Stimulated activated CD8-positive, alpha-beta memory T cell treated with anti-CD3 and anti-CD28 coated beads, Interleukin-4, amount 100 ng/mL, for 24 hours (primary cell): ENCODE data around the gene CBLC.
"Not testable (repeated sequence)": the region's sequence is repeated elsewhere in the genome, so short reads cannot be mapped to it uniquely, and the experiment has no call there.

ENCODE experiments used
- DNase-seq: peaks from one replicate; pipeline ENCODE4 v3.0.0-alpha.2; 2020; ENCODE audit warnings: low read depth

CBLC gene

GRCh38 chr19:44765033-44765948, 12.4 kb upstream of the CBLC start:
- no peak for DNase-seq

DNA sequence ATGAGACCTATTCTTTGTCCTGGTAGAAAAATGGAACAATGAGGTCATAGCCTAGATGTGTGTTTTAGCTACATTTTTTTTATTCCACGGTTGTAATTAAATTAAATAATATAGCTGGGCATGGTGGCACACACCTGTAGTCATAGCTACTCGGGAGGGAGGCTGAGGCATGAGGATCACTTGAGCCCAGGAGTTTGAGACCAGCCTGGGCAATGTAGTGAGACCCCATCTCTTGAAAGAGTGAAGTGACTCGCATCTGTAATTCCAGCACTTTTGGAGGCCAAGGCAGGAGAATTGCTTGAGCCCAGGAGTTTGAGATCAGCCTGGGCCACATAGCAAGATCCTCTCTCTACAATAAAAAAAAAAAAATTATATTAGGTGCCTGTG, 11.7 kb upstream of the CBLC start:
- no peak for DNase-seq

- no peak for DNase-seq
These were observed 10.2 kb upstream of the CBLC start for GRCh38 chr19:44767295-44768180.

DNA sequence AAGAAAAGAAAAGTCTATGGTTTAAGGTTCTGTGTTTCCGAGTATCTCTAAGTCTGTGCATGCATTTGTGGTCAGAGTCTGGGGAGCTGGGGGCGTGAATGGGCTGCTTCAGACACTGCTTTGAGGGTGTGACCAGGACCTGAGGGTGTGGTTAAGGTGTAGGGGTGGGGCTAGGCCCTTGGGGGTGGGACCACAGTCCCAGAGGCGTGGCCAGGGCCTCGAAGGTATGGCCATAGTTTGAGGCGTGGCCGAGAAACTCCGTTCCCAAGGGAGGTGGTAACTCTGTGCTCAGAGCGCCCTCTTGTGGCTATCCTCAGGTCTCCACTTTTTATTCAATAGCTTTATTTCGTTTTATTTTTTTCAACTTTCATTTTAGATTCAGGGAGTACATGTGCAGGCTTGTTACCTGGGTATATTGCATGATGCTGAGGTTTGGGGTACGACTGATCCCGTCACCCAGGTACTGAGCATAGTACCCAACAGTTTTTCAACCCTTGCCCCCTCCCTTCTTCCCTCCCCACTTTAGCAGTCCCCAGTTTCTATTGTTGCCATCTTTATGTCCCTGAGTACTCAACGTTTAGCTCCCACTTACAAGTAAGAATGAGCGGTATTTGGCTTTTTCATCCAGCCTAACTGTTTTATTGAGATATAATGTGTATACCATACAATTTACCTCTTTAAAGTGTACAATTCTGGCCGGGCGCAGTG, 7.0 kb upstream of the CBLC start:
- DNase-seq: peak; percentile 92

DNA sequence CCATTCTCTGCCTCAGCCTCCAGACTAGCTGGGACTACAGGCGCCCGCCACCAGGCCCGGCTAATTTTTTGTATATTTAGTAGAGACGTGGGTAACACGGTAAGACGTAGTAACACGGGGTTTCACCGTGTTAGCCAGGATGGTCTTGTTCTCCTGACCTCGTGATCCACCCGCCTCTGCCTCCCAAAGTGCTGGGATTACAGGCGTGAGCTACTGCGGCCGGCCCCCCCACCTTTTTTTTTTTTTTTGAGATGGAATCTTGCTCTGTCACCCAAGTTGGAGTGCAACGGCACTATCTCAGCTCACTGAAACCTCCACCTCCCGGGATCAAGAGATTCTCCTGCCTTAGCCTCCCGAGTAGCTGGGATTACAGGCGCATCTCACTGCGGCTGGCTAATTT, 5.5 kb upstream of the CBLC start:
- DNase-seq: not testable (repeated sequence)

- no peak for DNase-seq
These were observed 4.7 kb upstream of the CBLC start for GRCh38 chr19:44772959-44773358.

DNA sequence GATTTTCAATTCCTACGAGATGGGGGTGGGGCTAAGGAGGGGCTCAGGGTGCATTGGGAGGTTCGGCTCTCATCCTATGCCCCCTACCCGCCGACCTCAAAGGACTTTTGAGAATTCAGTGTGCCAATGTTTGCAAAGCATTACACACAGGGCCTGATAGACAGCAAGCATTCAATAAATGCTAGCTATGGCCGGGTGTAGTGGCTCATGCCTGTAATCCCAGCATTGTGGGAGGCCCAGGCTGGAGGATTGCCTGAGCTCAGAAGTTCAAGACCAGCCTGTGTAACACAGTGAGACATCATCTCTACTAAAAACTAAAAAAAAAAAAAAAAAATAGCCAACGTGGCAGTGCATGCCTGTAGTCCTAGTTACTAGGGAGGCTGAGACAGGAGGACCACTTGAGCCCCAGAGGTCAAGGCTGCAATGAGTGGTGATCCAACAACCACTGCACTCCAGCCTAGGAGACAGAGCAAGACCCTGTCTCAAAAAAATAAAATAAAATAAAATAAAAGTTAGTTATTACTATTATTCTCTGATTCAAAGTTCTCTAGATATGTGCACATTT, 1.9 kb upstream of the CBLC start:
- DNase-seq: no peak

GRCh38 chr19:44776402-44777096, 1.1 kb upstream of the CBLC start:
- DNase-seq: no peak

- no peak for DNase-seq
These were observed 1.5 kb downstream of the CBLC start for GRCh38 chr19:44779150-44779549.

GRCh38 chr19:44781694-44782093, 4.0 kb downstream of the CBLC start:
- DNase-seq: not testable (repeated sequence)

DNA sequence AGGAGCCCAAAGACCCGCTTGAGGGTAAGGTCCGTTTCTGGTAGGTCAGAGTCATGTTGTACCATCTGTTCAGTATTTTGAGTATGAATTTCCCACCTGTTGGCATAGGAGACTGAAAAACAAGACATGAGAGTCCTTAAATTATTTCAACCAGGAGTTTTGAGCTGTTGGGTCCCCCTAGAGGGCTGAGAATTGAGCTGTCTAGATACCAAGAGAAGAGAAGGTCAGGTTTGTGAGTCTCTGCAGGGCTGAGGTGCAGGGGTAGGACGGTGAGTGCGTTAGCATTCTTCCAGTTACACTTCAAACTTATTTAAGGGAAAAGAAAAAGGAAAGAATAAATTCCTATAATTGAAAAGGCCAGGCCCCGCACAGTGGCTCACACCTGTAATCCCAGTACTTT, 5.0 kb downstream of the CBLC start:
- DNase-seq: no peak

- no peak for DNase-seq
These were observed 5.9 kb downstream of the CBLC start for GRCh38 chr19:44783545-44783944.

DNA sequence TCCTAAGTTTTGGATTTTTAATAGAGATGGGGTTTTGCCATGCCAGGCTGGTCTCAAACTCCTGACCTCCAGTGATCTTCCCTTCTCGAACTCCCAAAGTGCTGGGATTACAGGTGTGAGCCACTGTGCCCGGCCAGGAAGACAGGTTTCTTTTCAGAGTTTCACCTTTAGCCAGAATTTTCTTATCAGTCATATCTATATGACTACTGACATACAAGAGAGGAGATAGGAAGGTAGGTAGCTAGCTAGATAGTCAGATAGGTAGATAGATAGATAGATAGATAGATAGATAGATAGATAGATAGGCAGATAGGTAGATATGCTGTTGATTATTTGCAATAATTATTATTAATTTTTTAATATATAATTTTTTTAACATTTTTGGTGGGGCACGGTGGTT, 7.6 kb downstream of the CBLC start:
- no peak for DNase-seq

- DNase-seq: no peak
These were observed 8.3 kb downstream of the CBLC start for GRCh38 chr19:44785993-44786392.

GRCh38 chr19:44788971-44789370, 11.3 kb downstream of the CBLC start:
- DNase-seq: no peak

DNA sequence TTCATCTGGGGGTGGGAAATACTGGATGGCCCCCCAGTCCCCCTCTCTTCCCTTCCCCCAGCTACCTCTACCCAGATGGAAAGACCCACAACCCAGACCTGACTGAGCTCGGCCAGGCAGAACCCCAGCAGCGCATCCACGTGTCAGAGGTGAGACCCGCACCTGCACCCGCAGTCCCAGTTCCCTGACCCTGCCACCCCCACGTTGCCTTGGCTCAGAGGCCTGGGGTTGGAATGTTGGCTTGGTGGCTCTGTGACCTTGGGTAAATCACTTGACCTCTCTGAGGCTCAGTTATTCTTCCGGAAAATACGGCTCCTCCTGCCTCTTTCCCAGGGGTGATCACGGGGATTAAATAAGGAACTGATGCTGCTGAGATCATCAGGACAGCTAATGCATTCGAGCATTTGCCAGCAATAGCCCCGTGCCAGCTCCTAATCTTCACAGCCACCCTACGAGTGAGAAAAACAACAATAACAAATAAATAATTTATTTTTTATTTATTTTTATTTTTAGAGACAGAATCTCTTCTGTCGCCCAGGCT, 12.3 kb downstream of the CBLC start:
- no peak for DNase-seq

GRCh38 chr19:44792281-44792680, 14.6 kb downstream of the CBLC start:
- no peak for DNase-seq

GRCh38 chr19:44794610-44795009, 16.9 kb downstream of the CBLC start:
- DNase-seq: no peak

- no peak for DNase-seq
These were observed 17.8 kb downstream of the CBLC start for GRCh38 chr19:44795398-44795987.

DNA sequence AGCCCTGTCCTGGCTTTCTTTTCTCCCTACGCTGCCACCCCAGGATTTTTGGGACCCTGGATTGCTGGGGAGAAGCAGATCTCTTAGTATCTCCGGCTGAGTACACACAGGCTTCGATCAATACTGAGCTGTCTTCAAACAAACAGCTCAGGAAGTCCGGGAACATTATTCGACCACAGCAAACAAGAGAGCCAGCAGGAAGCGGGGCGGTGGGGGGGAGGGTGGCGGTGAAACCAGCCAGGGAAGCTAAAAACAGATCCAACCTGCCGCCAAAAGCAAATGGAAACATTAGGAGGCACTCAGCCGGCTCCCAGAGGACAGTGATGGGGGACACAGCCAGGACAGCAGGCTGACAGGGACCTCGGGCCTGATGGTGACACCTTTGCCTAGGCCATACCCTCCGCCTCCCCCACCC, 19.0 kb downstream of the CBLC start:
- DNase-seq: no peak
